ENCODE measurements around the gene NTF3. TPM values are rescaled to one million over a fixed set of nuclear protein-coding genes. Genes with fewer than 3 reads are reported as not detected.
A peak's percentile ranks its signal among the peaks of the same experiment; 100 is the strongest.

The NTF3 gene
- polyA plus RNA-seq, 1 donor (not counting 4 experiments of a cell fraction or from before 2014, with no cell fraction given), result not detected

DNA sequence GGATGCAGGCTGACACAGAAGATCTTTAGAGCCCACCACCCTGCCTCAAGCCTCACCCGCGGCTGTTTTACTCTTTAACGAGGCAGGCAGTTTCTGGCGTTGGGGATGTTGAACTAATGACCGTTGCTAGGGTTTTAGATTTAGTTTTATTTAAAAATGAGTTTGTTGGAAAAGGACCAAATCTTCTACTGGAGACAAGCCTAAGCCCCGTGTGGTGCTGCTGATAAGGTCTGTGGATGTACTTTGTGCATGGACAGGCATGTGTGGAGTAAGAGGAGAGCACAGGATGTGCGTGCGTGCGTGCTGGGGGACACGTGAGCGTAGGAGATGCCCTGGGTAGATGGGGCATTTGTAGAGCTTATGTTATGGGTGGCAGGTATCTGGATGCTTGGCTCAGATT lies 5.7 kb downstream of the NTF3 start:
- TF ChIP-seq, protein P1, sequence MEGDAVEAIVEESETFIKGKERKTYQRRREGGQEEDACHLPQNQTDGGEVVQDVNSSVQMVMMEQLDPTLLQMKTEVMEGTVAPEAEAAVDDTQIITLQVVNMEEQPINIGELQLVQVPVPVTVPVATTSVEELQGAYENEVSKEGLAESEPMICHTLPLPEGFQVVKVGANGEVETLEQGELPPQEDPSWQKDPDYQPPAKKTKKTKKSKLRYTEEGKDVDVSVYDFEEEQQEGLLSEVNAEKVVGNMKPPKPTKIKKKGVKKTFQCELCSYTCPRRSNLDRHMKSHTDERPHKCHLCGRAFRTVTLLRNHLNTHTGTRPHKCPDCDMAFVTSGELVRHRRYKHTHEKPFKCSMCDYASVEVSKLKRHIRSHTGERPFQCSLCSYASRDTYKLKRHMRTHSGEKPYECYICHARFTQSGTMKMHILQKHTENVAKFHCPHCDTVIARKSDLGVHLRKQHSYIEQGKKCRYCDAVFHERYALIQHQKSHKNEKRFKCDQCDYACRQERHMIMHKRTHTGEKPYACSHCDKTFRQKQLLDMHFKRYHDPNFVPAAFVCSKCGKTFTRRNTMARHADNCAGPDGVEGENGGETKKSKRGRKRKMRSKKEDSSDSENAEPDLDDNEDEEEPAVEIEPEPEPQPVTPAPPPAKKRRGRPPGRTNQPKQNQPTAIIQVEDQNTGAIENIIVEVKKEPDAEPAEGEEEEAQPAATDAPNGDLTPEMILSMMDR (optimal IDR thresholded peaks at IDR 0.05 in 1 of 3, IDR thresholded peaks at IDR 0.05 in 1 of 3, conservative IDR thresholded peaks at IDR 0.05 in 1 of 3; ENCODE audit: extremely low read depth in 1 of 3, insufficient read depth in 2 of 3, low read length in 3 of 3), result no peak
- no peak for TF ChIP-seq EZH2 (IDR thresholded peaks at IDR 0.05; ENCODE audit: low read length)
- Histone ChIP-seq H3K4me3 (ENCODE audit: control insufficient read depth in 2 of 3, extremely low read depth in 1 of 3, insufficient read depth in 2 of 3, low read depth in 1 of 3, low read length in 3 of 3) (no peak overlapping the region), H3K9me3 (ENCODE audit: control insufficient read depth, low read depth, low read length) (no peaks in the 10 kb centered on the region), H3K9ac (ENCODE audit: control insufficient read depth, extremely low read depth, insufficient read depth, low read length) (no peak overlapping the region), H3K79me2 (ENCODE audit: control insufficient read depth, insufficient read depth, low read length) (no peaks in the 10 kb centered on the region), H3K36me3 (ENCODE audit: control insufficient read depth in 2 of 2, extremely low read depth in 1 of 2, insufficient read depth in 2 of 2, low read length in 2 of 2) (no peaks in the 10 kb centered on the region), H4K20me1 (ENCODE audit: control insufficient read depth, extremely low read depth, insufficient read depth, low read length) (no peaks in the 10 kb centered on the region), H3K27me3 (ENCODE audit: control insufficient read depth, extremely low read depth, insufficient read depth, low read length) (peaks cover 42% of the 10 kb centered on the region), H3K4me2 (ENCODE audit: control insufficient read depth, extremely low read depth, insufficient read depth, low read depth, low read length) (no peak overlapping the region), H3K4me1 (ENCODE audit: control insufficient read depth, extremely low read depth, insufficient read depth, low read length) (no peaks in the 10 kb centered on the region), H2AFZ (ENCODE audit: control insufficient read depth, low read length) (no peak overlapping the region), H3K9me1 (ENCODE audit: control insufficient read depth, extremely low read depth, insufficient read depth, low read length) (no peaks in the 10 kb centered on the region), H3K27ac (ENCODE audit: control insufficient read depth, insufficient read depth, low read length) (no peak overlapping the region)
- FAIRE-seq (no peak), DNase-seq (ENCODE audit: low read depth, low spot score) (no peak)
- dilution Hi-C loops (cut with MboI; ENCODE audit: extremely low pct_ligation_motif_present, low sequenced_read_pairs), result no loop called here

DNA sequence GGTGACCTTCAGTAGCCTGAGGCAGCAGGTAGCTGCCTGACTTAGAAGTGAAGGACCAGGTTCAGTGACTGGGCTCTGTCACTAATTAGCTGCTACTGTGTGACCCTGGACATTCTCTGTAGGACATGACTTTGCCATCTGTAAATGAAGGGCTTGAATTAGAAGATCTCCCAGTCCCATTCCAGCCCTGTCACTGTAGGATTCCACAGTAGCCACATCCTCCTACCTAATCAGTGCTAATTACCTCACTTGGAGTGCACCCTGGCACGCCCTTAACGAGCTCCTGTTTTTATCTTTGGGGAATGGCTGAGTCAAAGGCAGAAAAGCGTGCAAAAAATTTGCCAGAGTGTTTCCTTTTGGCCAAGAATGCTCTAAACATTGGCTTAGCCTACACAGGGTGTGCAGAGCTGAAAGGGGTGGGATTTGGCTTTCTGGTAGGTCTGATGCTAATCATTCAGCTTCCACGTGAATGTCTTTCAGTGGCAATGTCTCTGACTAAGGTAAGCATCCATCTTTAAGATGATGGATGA lies 6.8 kb downstream of the NTF3 start:
- no peak overlapping the region for H3K9ac ChIP-seq (ENCODE audit: control insufficient read depth, extremely low read depth, insufficient read depth, low read length)
- no peaks in the 10 kb centered on the region for H3K36me3 ChIP-seq (ENCODE audit: control insufficient read depth in 2 of 2, extremely low read depth in 1 of 2, insufficient read depth in 2 of 2, low read length in 2 of 2)
- no peaks in the 10 kb centered on the region for H4K20me1 ChIP-seq (ENCODE audit: control insufficient read depth, extremely low read depth, insufficient read depth, low read length)
- H3K4me1 ChIP-seq (ENCODE audit: control insufficient read depth, extremely low read depth, insufficient read depth, low read length), result no peaks in the 10 kb centered on the region
- dilution Hi-C loops (cut with MboI; ENCODE audit: extremely low pct_ligation_motif_present, low sequenced_read_pairs), result no loop called here
- no peaks in the 10 kb centered on the region for H3K9me1 ChIP-seq (ENCODE audit: control insufficient read depth, extremely low read depth, insufficient read depth, low read length)
- H3K9me3 ChIP-seq (ENCODE audit: control insufficient read depth, low read depth, low read length), result no peaks in the 10 kb centered on the region
- H3K4me2 ChIP-seq (ENCODE audit: control insufficient read depth, extremely low read depth, insufficient read depth, low read depth, low read length), result no peak overlapping the region
- H3K4me3 ChIP-seq (ENCODE audit: control insufficient read depth in 2 of 3, extremely low read depth in 1 of 3, insufficient read depth in 2 of 3, low read depth in 1 of 3, low read length in 3 of 3), result no peak overlapping the region
- no peak overlapping the region for H2AFZ ChIP-seq (ENCODE audit: control insufficient read depth, low read length)
- H3K27ac ChIP-seq (ENCODE audit: control insufficient read depth, insufficient read depth, low read length), result no peak overlapping the region
- DNase-seq (ENCODE audit: low read depth, low spot score) (no peak), FAIRE-seq (no peak)
- no peaks in the 10 kb centered on the region for H3K79me2 ChIP-seq (ENCODE audit: control insufficient read depth, insufficient read depth, low read length)
- no peak for TF ChIP-seq EZH2 (IDR thresholded peaks at IDR 0.05; ENCODE audit: low read length)
- H3K27me3 ChIP-seq (ENCODE audit: control insufficient read depth, extremely low read depth, insufficient read depth, low read length), result peaks cover 31% of the 10 kb centered on the region

DNA sequence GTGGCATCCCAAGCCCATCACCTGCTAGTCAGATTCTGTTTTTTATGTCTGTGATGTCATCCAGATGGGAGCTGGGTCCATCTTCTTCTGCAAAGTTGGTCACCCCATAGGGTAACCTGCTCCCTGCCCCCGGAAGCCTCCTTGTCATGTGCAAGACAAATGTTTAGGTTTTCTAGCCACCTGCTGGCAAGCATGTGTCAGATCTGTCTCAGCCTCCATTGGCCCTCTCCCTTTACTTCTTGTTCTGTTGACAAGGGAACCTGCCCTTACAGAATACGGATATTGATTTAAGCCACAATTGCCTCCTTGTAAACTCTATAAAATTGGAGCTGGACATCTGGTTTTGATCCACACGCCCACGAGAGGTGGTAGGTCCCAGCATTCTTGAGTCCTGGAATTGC lies 7.5 kb downstream of the NTF3 start:
- H3K79me2 ChIP-seq (ENCODE audit: control insufficient read depth, insufficient read depth, low read length), result no peaks in the 10 kb centered on the region
- no peak overlapping the region for H2AFZ ChIP-seq (ENCODE audit: control insufficient read depth, low read length)
- no peaks in the 10 kb centered on the region for H3K9me3 ChIP-seq (ENCODE audit: control insufficient read depth, low read depth, low read length)
- no peaks in the 10 kb centered on the region for H3K9me1 ChIP-seq (ENCODE audit: control insufficient read depth, extremely low read depth, insufficient read depth, low read length)
- TF ChIP-seq EZH2 (IDR thresholded peaks at IDR 0.05; ENCODE audit: low read length), result no peak
- TF ChIP-seq, protein P1 (optimal IDR thresholded peaks at IDR 0.05 in 1 of 3, IDR thresholded peaks at IDR 0.05 in 1 of 3, conservative IDR thresholded peaks at IDR 0.05 in 1 of 3; ENCODE audit: extremely low read depth in 1 of 3, insufficient read depth in 2 of 3, low read length in 3 of 3), result peak; percentile 14 to 31 (median 16)
- H3K27ac ChIP-seq (ENCODE audit: control insufficient read depth, insufficient read depth, low read length), result no peak overlapping the region
- H3K4me2 ChIP-seq (ENCODE audit: control insufficient read depth, extremely low read depth, insufficient read depth, low read depth, low read length), result no peak overlapping the region
- no peak overlapping the region for H3K4me3 ChIP-seq (ENCODE audit: control insufficient read depth in 2 of 3, extremely low read depth in 1 of 3, insufficient read depth in 2 of 3, low read depth in 1 of 3, low read length in 3 of 3)
- FAIRE-seq (no peak), DNase-seq (ENCODE audit: low read depth, low spot score) (no peak)
- no peaks in the 10 kb centered on the region for H4K20me1 ChIP-seq (ENCODE audit: control insufficient read depth, extremely low read depth, insufficient read depth, low read length)
- no peaks in the 10 kb centered on the region for H3K36me3 ChIP-seq (ENCODE audit: control insufficient read depth in 2 of 2, extremely low read depth in 1 of 2, insufficient read depth in 2 of 2, low read length in 2 of 2)
- H3K27me3 ChIP-seq (ENCODE audit: control insufficient read depth, extremely low read depth, insufficient read depth, low read length), result peaks cover 24% of the 10 kb centered on the region
- H3K9ac ChIP-seq (ENCODE audit: control insufficient read depth, extremely low read depth, insufficient read depth, low read length), result no peak overlapping the region
- dilution Hi-C loops (cut with MboI; ENCODE audit: extremely low pct_ligation_motif_present, low sequenced_read_pairs), result no loop called here
- H3K4me1 ChIP-seq (ENCODE audit: control insufficient read depth, extremely low read depth, insufficient read depth, low read length), result no peaks in the 10 kb centered on the region
